Stimulated activated CD4-positive, alpha-beta T cell treated with anti-CD3 and anti-CD28 coated beads, Interleukin-2, amount 100 ng/mL, for 48 hours (primary cell): ENCODE results near the gene MGMT.

Experiments used
- DNase-seq, 2 donors: peaks; one replicate each; pipeline ENCODE4 v3.0.0-alpha.2; 2020

MGMT gene

GRCh38 chr10:129546106-129546505 lies 79.1 kb downstream of the MGMT start:
- no peak for DNase-seq

GRCh38 chr10:129547608-129548007 lies 80.6 kb downstream of the MGMT start:
- DNase-seq, result no peak

GRCh38 chr10:129548600-129548999 lies 81.6 kb downstream of the MGMT start:
- DNase-seq, result no peak

GRCh38 chr10:129550076-129550475 lies 83.0 kb downstream of the MGMT start:
- DNase-seq, result no peak

- DNase-seq, result no peak
These were observed 83.6 kb downstream of the MGMT start for GRCh38 chr10:129550658-129551057.

GRCh38 chr10:129552119-129552518 lies 85.1 kb downstream of the MGMT start:
- no peak for DNase-seq

- DNase-seq, result no peak
These were observed 86.9 kb downstream of the MGMT start for GRCh38 chr10:129553928-129554327.

- DNase-seq, result no peak
These were observed 89.3 kb downstream of the MGMT start for GRCh38 chr10:129556316-129556715.

- DNase-seq, result no peak
These were observed 93.3 kb downstream of the MGMT start for GRCh38 chr10:129560361-129560760.

- DNase-seq, result no peak
These were observed 95.4 kb downstream of the MGMT start for GRCh38 chr10:129562487-129562886.

- DNase-seq, result no peak
These were observed 97.9 kb downstream of the MGMT start for GRCh38 chr10:129564923-129565322.

GRCh38 chr10:129568583-129569344 lies 101.7 kb downstream of the MGMT start:
- DNase-seq, result no peak

- DNase-seq, result no peak
These were observed 103.1 kb downstream of the MGMT start for GRCh38 chr10:129570185-129570584.

GRCh38 chr10:129579228-129579627 lies 112.2 kb downstream of the MGMT start:
- no peak for DNase-seq

GRCh38 chr10:129580010-129580409 lies 113.0 kb downstream of the MGMT start:
- DNase-seq, result no peak

- DNase-seq, result no peak
These were observed 113.9 kb downstream of the MGMT start for GRCh38 chr10:129580901-129581300.

- no peak for DNase-seq
These were observed 114.9 kb downstream of the MGMT start for GRCh38 chr10:129581827-129582411.

- DNase-seq, result no peak
These were observed 116.8 kb downstream of the MGMT start for GRCh38 chr10:129583831-129584230.

- DNase-seq, result no peak
These were observed 119.9 kb downstream of the MGMT start for GRCh38 chr10:129586898-129587443.

GRCh38 chr10:129589546-129589945 lies 122.5 kb downstream of the MGMT start:
- DNase-seq, result no peak

- no peak for DNase-seq
These were observed 126.9 kb downstream of the MGMT start for GRCh38 chr10:129593953-129594352.

- no peak for DNase-seq
These were observed 127.8 kb downstream of the MGMT start for GRCh38 chr10:129594811-129595210.

- no peak for DNase-seq
These were observed 131.4 kb downstream of the MGMT start for GRCh38 chr10:129598413-129598812.

- no peak for DNase-seq
These were observed 132.1 kb downstream of the MGMT start for GRCh38 chr10:129599160-129599559.

- no peak for DNase-seq
These were observed 134.7 kb downstream of the MGMT start for GRCh38 chr10:129601737-129602136.
